ENCODE data around the gene PTP4A2. TPM values are rescaled to one million over a fixed set of nuclear protein-coding genes. Genes with fewer than 3 reads are reported as not detected.

Gene PTP4A2
- total and polyA plus RNA-seq, 9 donors, result 92.5 to 366 (median 246) TPM

- WGBS, 3 donors, result 75 to 82% (median 80%) methylated on average over 4 of the region's 4 CpGs
- TF ChIP-seq EP300 (IDR thresholded peaks at IDR 0.05), result no peak
- intact Hi-C loops (cut with DNase I), result no loop called here
Observed at GRCh38 chr1:31978843-31979400, 40.8 kb upstream of the PTP4A2 start.

GRCh38 chr1:31977385-31978131, 39.4 kb upstream of the PTP4A2 start:
- Histone ChIP-seq H3K27ac (no peak overlapping the region), H3K4me3 (no peak overlapping the region), H3K27me3 (no peaks in the 10 kb centered on the region), H3K4me1 (ENCODE audit: insufficient read depth) (no peaks in the 10 kb centered on the region), H3K36me3 (no peaks in the 10 kb centered on the region), H3K9me3 (no peaks in the 10 kb centered on the region)
- DNase-seq, result no peak
- intact Hi-C loops (cut with DNase I), result no loop called here
- WGBS, 3 donors, result 56 to 65% (median 57%) methylated on average over 6 of the region's 6 CpGs
- TF ChIP-seq EP300 (IDR thresholded peaks at IDR 0.05) (no peak), CTCF (IDR thresholded peaks at IDR 0.05) (no peak), POLR2A (IDR thresholded peaks at IDR 0.05) (no peak)

More at GRCh38 chr1:31978843-31979400, 40.8 kb upstream of the PTP4A2 start:
- DNase-seq, result no peak
- H3K27me3 ChIP-seq, result no peaks in the 10 kb centered on the region
- H3K4me3 ChIP-seq, result no peak overlapping the region
- H3K4me1 ChIP-seq (ENCODE audit: insufficient read depth), result no peaks in the 10 kb centered on the region
- H3K27ac ChIP-seq, result no peak overlapping the region
- no peaks in the 10 kb centered on the region for H3K36me3 ChIP-seq
- no peaks in the 10 kb centered on the region for H3K9me3 ChIP-seq

GRCh38 chr1:31976401-31976800, 38.2 kb upstream of the PTP4A2 start:
- WGBS, 3 donors, result 89 to 100% (median 94%) methylated on average over 1 of the region's 1 CpG
- no peaks in the 10 kb centered on the region for H3K36me3 ChIP-seq
- H3K27me3 ChIP-seq, result no peaks in the 10 kb centered on the region
- no peak overlapping the region for H3K4me3 ChIP-seq
- no peak for DNase-seq
- H3K4me1 ChIP-seq (ENCODE audit: insufficient read depth), result no peaks in the 10 kb centered on the region
- intact Hi-C loops (cut with DNase I), result no loop called here
- H3K9me3 ChIP-seq, result no peaks in the 10 kb centered on the region
- no peak overlapping the region for H3K27ac ChIP-seq
- no peak for TF ChIP-seq EP300 (IDR thresholded peaks at IDR 0.05)
- TF ChIP-seq POLR2A (IDR thresholded peaks at IDR 0.05), result no peak
- TF ChIP-seq CTCF (IDR thresholded peaks at IDR 0.05), result no peak

- WGBS, 3 donors, result 79 to 87% (median 80%) methylated on average over 3 of the region's 3 CpGs
- Histone ChIP-seq H3K9me3 (no peaks in the 10 kb centered on the region), H3K27me3 (no peaks in the 10 kb centered on the region), H3K4me3 (no peak overlapping the region), H3K27ac (no peak overlapping the region), H3K36me3 (no peaks in the 10 kb centered on the region), H3K4me1 (ENCODE audit: insufficient read depth) (no peaks in the 10 kb centered on the region)
- TF ChIP-seq EP300 (IDR thresholded peaks at IDR 0.05) (no peak), CTCF (IDR thresholded peaks at IDR 0.05) (no peak), POLR2A (IDR thresholded peaks at IDR 0.05) (no peak)
- DNase-seq, result no peak
- intact Hi-C loops (cut with DNase I), result no loop called here
Observed at GRCh38 chr1:31970873-31971272, 32.7 kb upstream of the PTP4A2 start.

GRCh38 chr1:31961536-31961935, 23.4 kb upstream of the PTP4A2 start:
- TF ChIP-seq CTCF (IDR thresholded peaks at IDR 0.05), result no peak
- no peak for TF ChIP-seq POLR2A (IDR thresholded peaks at IDR 0.05)
- TF ChIP-seq EP300 (IDR thresholded peaks at IDR 0.05), result no peak
- H3K4me1 ChIP-seq (ENCODE audit: insufficient read depth), result peaks cover 5% of the 10 kb centered on the region
- intact Hi-C loops (cut with DNase I), result loop anchor here in 2 of 4 donors (10.0 kb wide), 1 partner anchor 167 kb away; no protein-coding TSS in a partner anchor
- H3K9me3 ChIP-seq, result no peaks in the 10 kb centered on the region
- 77 to 82% (median 79%) methylated on average over 8 of the region's 8 CpGs for WGBS, 3 donors
- no peak overlapping the region for H3K27ac ChIP-seq
- no peaks in the 10 kb centered on the region for H3K36me3 ChIP-seq
- no peak for DNase-seq
- H3K4me3 ChIP-seq, result no peak overlapping the region
- H3K27me3 ChIP-seq, result no peaks in the 10 kb centered on the region
